ENCODE data around the gene PTPN3.
A peak's percentile ranks its signal among the peaks of the same experiment; 100 is the strongest.

The PTPN3 gene

DNA sequence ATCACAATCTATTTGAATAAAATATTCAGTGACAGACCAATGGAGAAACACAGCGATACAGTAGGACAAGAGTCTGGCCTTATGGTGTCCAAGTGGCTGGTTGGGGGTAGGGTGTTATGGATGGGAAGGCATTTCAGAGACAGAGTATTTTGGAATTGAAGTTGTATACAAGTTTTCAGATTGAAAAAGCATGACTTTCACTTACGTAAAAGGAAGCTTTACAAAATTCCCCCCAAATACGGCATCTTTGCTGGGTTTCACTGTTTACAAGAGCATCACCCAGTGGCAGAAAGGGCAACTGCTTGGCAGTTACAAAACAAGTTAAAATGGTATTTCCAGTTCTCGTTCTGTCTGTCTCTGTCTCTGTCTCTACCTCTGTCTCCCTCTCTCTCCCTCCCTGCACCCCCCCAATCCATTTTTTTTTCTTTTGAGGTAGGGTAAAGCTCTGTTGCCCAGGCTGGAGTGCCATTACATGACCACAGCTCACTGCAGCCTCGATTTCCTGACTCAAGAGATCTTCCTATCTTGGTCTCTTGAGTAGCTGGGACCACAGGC, 86.2 kb downstream of the PTPN3 start:
- DNase-seq = peak; percentile 59
- in situ Hi-C loops (cut with MboI; ENCODE audit: low pct_unique_long_range_greater_than_20kb, low sequenced_read_pairs) = no loop called here

DNA sequence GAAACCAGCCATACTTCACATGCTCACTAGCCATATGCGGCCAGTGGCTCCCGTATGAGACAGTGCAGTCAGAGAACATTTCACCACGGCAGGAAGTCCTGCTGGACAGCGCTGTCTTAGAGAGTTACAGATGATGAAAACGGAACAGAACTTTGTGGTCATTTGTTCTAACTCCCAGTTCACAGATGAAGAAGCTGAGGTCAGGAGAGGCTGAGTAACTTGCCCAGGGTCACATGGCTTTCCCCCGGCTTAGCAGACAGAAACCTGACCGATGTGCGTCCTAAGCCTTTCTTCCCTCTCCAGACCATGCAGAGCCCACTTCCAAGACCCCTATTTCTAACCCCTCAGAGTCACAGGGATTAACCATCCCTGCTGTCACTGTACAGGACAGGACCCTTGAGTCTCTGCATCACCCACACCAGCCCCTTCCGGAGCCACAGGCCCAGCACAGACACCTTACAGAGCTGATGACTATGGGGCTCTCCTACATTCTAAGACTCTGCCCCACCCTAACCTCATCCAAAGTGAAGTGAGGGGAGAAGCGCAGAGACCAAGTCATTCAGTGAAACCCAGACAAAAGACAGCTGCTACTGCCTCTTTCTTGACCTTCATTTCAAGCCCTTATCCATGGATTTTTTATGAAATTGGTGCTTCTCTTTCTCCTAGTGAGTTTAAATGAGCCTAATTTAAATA, 86.9 kb downstream of the PTPN3 start:
- DNase-seq = no peak
- in situ Hi-C loops (cut with MboI; ENCODE audit: low pct_unique_long_range_greater_than_20kb, low sequenced_read_pairs) = no loop called here

DNA sequence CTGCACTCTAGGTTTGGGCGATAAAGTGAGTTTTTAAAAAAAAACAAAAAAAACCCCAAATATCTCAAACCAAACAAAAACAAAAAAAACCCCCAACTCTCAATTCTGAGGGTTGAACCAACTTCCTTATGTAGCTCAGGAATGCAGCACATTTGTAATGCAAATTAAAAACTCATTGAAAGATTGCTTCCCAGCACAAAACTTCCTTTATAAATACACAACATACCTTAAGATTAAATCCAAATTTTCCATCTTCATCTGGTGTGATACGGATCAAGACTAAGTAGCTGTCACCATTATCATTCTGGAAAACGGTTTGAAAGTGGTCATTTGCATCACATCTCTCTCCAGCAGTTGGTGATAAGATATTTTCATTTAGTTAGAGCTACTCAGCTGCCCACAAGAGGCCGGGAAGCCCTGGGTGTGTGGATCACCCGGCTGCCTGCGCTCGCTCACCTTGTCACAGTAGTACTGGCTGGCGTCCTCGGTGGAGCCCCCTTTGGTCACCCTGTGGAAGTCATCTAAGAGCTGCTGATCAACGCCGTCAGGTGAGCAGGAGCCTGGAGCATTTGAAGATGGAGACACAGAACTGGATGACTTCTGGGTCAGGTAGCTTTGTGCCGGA, 88.2 kb downstream of the PTPN3 start:
- in situ Hi-C loops (cut with MboI; ENCODE audit: low pct_unique_long_range_greater_than_20kb, low sequenced_read_pairs) = no loop called here
- DNase-seq = no peak

DNA sequence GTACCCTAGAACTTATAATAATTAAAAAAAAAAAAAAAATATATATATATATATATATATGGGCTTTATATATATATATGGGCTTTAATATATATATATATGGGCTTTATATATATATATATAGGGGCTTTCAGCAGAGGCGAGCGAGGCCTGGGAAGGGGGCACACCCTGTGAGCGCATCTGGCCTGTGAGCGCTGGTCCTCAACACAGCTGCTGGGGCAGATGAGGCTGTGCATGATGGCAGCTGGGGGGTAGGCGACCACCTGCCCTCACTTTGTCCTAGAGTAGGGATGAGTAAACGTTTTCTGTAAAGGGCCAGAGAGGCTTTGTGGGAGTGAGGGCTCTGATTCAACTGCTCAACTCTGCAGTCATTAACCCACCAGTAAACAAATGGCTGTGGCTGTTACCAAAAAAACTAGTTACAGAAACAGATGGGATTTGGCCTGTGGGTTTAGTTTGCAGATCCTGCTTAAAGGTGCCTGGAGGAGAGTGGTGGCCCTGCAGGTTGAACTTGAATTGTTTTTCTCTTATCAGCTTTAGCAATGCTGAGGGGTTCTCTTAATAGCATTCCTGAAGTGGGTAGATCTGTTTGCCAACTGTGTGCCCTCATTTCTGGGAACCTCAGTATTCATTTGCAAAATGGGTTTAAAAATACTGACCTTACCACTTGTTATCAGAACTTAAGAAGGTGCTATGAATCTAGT, 89.2 kb downstream of the PTPN3 start:
- in situ Hi-C loops (cut with MboI; ENCODE audit: low pct_unique_long_range_greater_than_20kb, low sequenced_read_pairs) = no loop called here
- DNase-seq = no peak

DNA sequence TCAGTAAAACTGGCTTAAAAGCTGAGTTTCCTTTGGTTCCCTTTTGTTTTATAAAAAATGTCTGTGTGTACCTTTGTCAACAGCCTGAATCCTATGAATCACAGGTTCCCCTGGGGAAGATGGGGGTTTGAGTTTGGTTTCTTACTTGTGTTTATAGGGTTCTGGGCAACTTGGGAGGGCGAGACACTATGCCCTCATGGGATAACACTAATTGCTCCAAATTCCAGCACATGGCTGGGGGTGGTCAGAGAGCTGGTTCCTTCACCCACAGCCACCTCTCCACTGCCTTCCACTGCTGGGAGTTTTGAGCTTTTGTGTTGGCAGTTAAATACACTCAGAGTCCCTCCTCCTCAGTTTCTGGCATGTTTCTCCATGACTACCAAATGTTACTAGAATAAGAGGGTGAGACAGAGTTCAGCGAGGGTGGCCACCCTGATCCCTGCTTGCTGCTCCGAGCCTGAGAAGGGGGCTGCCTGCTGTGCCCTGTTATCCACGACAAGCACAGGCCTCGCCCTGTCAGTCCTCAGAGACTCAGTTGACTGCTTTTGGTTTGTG, 94.3 kb downstream of the PTPN3 start:
- in situ Hi-C loops (cut with MboI; ENCODE audit: low pct_unique_long_range_greater_than_20kb, low sequenced_read_pairs) = no loop called here
- DNase-seq = no peak

DNA sequence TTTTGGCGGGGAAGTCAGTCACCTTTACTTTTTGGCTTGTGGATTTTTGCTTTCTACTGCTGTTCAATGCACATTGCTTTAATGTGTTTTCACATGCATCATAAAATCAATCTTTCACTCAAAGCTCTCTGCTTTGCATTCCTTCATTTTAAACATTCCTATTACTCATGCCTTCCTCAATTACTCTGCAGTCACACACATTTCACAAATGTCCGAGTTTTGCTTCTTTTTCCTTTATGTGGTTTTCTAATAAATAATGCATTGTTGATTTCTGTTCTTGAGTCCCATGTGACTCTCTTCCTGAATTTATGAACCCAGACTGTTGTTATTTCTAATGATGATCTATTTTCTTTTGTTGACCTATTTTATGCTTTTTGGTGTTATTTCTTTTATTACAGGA, 95.0 kb downstream of the PTPN3 start:
- in situ Hi-C loops (cut with MboI; ENCODE audit: low pct_unique_long_range_greater_than_20kb, low sequenced_read_pairs) = no loop called here
- DNase-seq = no peak

DNA sequence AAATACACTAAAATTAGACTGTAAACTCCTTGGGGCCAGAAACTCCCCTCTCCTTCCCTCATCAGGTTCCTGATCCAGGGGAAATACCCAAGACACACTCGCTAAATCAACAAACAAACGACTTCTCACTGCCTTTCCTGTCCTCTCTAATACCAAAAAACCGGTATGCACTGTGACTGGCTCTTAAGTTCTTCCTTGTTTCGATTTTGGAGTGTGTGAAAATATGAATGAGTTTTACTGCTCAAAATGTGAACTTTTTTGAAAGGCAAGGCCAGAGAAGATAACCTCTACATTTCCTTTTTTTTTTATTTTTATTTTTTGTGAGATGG, 96.2 kb downstream of the PTPN3 start:
- DNase-seq = no peak
- in situ Hi-C loops (cut with MboI; ENCODE audit: low pct_unique_long_range_greater_than_20kb, low sequenced_read_pairs) = no loop called here

DNA sequence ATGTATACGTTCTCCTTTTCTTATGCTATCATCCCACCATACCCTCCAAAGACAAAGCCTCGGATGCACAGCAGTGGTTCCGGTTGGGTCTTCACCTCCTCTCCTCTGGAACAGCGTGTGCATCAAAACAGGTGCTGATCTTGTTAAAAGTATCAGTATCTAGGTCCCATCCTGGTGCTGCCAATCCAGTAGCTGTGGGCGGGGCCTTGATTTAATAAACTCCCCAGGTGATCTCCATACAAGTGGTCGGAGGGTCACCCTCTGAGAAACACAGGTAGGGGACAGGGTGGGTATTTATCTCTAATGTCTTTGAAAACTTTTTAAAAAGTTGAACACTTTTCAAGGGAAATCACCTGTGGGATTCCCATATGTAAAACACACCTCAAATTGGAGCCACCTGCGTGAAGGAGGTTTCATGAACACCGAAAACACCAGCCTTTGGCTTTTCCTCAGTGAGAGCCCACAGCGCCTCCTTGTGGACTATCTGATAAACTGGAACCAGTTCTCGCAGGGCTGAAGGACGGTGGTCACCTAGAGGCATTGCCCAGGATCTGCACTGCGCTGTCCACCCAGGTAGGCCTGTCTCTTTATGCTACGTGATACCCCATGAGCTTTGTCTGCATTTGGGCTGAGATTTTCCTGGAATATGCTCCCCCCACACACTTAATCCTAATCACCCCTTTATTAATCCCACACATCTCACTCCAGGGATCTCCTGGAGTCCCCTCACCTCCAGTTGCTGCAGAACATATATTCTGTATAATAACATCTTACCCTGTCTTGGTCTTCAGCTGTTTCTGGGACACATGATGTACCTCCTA, 96.7 kb downstream of the PTPN3 start:
- DNase-seq = peak; percentile 60
- in situ Hi-C loops (cut with MboI; ENCODE audit: low pct_unique_long_range_greater_than_20kb, low sequenced_read_pairs) = no loop called here

DNA sequence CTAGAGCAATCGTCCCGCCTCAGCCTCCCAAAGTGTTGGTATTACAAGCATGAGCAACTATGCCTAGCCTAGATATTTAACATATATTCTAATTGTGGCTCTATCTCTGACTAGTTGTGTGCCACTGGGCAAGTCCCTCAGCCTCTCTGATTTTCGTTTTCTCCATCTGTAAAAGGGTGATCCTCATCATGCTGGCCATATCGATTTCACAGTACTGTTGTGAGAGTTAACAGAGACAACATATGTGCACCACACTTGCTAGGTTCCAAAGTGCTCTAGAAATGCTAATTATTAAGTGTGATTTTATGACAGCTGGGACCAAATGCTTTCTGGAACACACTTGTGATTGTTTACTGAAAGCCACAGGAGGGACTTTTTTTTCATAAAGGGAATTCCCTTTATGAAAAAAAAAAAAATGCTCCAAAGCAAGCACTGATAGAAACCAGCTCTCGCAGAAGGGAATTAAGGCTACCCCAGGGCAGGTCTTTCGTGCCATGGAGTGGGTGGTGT, 98.8 kb downstream of the PTPN3 start:
- no peak for DNase-seq
- in situ Hi-C loops (cut with MboI; ENCODE audit: low pct_unique_long_range_greater_than_20kb, low sequenced_read_pairs) = no loop called here

DNA sequence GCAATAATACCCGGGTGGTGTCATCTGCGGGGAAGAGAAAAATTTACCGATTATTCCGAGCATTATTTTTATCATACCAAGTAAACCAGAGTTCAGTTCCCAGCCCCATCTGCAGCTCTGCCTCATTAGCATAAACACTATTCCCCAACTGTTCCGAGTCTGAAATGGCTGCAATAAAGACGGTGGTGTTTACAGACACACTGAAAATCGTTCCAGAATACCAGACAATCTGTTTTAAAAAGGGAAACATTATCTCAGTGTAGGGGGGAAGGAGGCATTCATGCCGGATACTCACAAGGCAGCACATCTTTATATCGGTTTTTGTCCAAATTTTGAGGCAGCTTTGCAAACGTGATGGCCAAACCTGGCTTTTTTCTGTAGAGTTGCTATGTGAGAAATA, 106.9 kb downstream of the PTPN3 start:
- DNase-seq = no peak
- in situ Hi-C loops (cut with MboI; ENCODE audit: low pct_unique_long_range_greater_than_20kb, low sequenced_read_pairs) = no loop called here

DNA sequence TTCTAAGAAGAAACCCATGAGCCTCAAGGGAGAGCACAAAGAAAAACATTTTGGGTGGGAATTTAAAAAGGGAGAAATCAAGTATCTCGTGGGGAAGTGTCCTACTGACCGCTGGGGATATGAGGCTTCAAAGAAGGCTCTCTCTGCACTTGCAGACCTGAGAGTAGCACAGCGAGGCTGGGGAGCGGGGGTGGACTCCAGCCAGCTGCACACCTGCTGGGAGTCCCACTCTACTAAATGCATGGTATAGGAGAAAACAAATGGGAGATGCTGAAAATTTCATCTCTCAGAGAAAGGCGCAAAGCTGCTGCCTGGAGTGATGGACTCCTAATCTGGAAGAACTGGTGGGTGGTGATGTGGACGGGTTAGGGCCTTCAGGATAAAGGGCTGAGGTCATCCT, 110.3 kb downstream of the PTPN3 start:
- no peak for DNase-seq
- in situ Hi-C loops (cut with MboI; ENCODE audit: low pct_unique_long_range_greater_than_20kb, low sequenced_read_pairs) = no loop called here

DNA sequence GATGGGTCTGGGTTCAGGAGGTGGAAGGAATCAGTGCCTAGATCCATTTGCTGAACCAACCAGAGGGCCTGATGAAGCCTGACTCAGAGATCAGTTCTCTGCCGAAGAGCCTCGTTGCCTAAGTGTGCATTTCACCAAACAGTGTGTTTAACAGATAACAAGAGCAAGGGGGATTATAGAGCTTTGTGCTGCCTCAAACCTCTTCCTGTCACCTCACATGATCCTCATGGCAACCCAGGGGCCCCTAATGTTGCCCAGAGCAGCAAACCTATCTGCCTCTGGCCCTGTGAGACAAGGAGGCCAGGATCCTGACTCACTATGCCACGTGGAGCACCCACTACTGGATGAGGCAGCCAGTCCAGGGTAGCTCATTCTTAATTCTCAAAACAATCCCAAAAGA, 110.9 kb downstream of the PTPN3 start:
- in situ Hi-C loops (cut with MboI; ENCODE audit: low pct_unique_long_range_greater_than_20kb, low sequenced_read_pairs) = no loop called here
- no peak for DNase-seq

DNA sequence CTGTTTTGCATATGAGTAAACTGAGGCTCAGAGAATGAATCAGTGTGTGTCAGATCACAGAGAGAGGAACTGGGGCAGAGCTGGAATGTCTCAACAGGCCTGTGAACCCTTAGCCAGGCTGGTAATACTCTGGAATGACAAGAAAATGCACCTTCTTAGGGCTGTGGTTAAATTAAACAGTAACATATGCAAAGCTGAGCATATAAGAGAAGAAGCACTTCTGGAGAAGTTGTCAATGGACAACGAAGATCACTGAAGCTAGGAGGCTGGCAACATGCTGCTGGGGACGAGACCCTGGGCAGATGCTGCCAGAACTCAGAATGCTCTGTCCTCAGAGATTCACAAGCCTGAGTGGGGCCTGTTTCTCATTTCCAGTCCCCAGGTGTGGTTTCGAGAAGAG, 112.6 kb downstream of the PTPN3 start:
- DNase-seq = no peak
- in situ Hi-C loops (cut with MboI; ENCODE audit: low pct_unique_long_range_greater_than_20kb, low sequenced_read_pairs) = no loop called here

DNA sequence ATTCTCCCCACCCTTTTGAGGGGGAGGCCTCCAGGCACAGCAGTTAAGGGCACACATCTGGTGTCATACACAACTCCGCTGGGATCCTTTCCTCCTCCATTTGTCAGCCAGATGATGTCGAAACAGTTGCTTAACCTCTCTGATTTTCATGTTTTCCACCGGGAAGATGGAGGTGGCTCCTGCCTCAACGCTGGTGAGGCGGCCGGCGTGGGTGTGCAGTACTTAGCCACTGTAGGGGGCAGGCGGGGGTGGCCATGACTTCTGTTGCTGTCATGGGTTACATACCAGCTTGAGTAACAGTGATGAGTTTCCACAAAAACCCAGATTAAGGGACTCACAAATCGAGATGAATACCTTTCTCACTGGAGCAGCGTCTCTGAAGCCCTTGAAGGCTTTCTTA, 114.2 kb downstream of the PTPN3 start:
- in situ Hi-C loops (cut with MboI; ENCODE audit: low pct_unique_long_range_greater_than_20kb, low sequenced_read_pairs) = no loop called here

DNA sequence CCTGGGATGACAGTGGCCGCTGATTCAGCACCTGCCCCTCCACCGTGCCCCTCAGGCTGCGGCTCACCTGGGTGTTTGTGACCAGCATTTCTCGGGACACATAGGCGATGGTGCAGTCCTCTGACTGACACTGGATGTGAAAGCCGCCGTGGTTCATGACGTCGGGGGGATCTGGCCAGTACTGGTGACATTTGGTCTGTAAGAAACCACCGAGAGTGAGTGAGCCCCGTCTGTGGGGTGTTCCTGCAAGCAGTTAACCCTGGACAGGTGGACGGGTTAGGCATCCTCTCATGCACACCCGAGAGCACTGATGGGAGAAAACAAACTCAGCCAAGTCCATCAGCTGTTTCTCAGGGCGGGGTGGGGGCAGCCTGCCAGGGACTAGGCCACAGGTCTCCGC, 114.8 kb downstream of the PTPN3 start:
- DNase-seq = no peak
- in situ Hi-C loops (cut with MboI; ENCODE audit: low pct_unique_long_range_greater_than_20kb, low sequenced_read_pairs) = no loop called here

More for the DNA sequence above, 114.2 kb downstream of the PTPN3 start:
- DNase-seq = no peak

DNA sequence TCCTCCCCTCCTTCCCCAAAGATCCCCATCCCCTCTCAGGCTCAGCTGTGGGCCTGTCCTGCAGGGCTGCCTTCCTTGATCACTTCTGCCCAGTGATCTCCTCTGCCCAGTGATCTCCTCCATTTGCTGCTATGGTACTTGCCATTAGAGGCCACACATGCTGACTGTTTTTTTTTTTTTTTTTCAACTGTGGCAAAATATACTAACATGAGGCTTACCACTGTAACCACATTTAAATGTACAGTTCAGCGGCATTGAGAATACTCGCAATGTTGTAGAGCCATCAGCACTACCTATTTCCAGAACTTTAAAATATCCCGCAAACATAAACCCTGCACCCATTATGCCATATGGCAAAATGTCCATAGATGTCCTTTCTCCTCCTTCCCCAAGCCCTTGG, 115.5 kb downstream of the PTPN3 start:
- DNase-seq = no peak
- in situ Hi-C loops (cut with MboI; ENCODE audit: low pct_unique_long_range_greater_than_20kb, low sequenced_read_pairs) = no loop called here

DNA sequence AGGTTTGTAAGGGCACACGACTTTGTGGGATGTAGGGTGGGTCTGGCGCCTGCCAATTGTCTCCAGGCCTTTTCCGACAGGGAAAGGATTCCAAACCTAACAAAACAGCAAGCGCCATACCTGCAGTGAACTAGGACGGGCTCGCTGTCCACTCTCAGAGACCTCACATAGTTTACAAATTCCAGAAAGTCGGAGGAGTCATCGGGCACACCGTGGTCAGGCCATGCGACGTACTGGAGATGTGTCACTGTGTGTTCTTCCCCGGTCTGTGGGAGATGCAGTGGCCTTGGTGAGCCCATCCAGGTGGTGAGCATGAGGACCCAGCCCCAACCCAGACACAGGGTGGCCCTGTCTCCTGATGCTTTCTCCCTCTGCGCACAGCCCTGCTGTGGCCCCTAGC, 115.9 kb downstream of the PTPN3 start:
- in situ Hi-C loops (cut with MboI; ENCODE audit: low pct_unique_long_range_greater_than_20kb, low sequenced_read_pairs) = no loop called here
- no peak for DNase-seq

DNA sequence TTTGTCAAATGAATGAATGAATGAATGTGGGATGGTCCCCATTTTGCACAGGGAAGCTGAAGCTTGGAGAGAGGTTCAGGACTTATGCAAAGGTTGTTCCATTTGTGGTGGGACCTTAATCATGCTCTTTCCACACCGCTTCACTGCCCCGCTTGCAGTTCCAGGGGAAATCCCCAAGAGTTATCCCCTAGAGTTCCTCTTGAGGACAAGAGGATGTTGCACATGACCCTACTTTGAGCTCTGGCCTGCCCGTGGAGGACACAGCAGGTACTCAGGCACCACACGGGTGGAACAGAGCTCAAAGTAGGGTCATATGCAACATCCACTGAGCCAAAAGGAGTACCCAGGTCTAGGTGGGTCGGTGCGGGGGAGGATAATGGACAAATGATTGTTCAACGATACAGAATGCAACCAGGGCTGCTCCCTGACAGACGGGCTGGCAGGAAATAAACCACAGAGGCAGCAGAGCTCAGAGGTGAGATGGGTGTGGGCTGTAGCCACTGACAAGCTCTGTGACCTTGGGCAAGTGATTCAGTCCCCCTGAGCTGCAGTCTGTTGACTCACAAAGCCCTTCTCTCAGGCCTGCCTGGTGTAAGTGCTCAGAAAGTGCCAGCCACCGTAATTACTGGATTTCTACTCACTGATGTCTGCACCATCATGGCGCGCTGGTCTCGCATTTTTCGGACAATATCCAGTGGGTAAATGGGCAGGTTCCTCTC, 116.9 kb downstream of the PTPN3 start:
- no peak for DNase-seq
- in situ Hi-C loops (cut with MboI; ENCODE audit: low pct_unique_long_range_greater_than_20kb, low sequenced_read_pairs) = no loop called here

DNA sequence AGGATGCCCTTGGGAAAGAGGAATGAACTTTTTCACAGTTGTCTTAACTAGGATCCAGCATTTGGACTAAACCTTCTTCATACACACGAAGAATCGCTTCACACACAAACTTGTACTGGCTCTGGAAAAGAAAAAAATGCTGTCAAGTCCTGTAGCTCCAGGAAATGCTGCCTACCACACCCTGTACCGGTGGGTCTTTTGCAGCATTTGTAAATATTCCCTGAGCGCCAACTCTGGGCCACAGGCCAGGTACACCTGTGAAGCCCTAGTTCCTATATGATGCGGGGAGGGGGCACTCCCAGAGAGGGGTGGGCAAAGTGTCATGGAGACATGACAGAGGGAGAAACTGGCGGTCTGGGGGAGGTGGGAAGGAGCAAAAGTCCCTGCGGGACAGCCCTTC, 118.6 kb downstream of the PTPN3 start:
- DNase-seq = no peak
- in situ Hi-C loops (cut with MboI; ENCODE audit: low pct_unique_long_range_greater_than_20kb, low sequenced_read_pairs) = no loop called here

Measured in KBM-7 (cell line).